GM23338 (cell line): ENCODE results near the gene AFF3. TPM values are rescaled to one million over a fixed set of nuclear protein-coding genes. Genes with fewer than 3 reads are reported as not detected.

ENCODE experiments used
- ATAC-seq: fragments of 200-7000 bp; cut with Tn5 transposase; 3 replicates; pipeline ENCODE4 v1.9.1; 2020
- DNase-seq: peaks from one replicate; pipeline ENCODE4 v3.0.0-alpha.2; 2015; ENCODE audit warnings: low spot score
- H2AFZ ChIP-seq: fragments of 200-600 bp; sonication (generic); 2 replicates; pipeline ENCODE4 v1.8.0; 2016; ENCODE audit warnings: antibody characterized with exemption, mild to moderate bottlenecking, moderate library complexity
- H3F3A ChIP-seq: fragments of 200-600 bp; sonication (generic); replicated peaks from 2 replicates; pipeline ENCODE4 v1.8.0; 2017; ENCODE audit warnings: antibody characterized with exemption, mixed run types, low read depth
- H3K27ac ChIP-seq: fragments of 200-600 bp; sonication (generic); 2 replicates; pipeline ENCODE4 v1.6.1; 2016; ENCODE audit warnings: low read depth
- H3K27me3 ChIP-seq: fragments of 200-600 bp; sonication (generic); 2 replicates; pipeline ENCODE4 v1.8.0; 2016; ENCODE audit warnings: mild to moderate bottlenecking, mixed run types, moderate library complexity; ENCODE audit not compliant: insufficient read depth
- H3K36me3 ChIP-seq: fragments of 200-600 bp; sonication (generic); 2 replicates; pipeline ENCODE4 v1.8.0; 2016; ENCODE audit warnings: mild to moderate bottlenecking; ENCODE audit not compliant: insufficient read depth
- H3K4me1 ChIP-seq: fragments of 200-600 bp; sonication (generic); 2 replicates; pipeline ENCODE4 v1.8.0; 2016; ENCODE audit warnings: mild to moderate bottlenecking, moderate library complexity; ENCODE audit not compliant: insufficient read depth
- H3K4me2 ChIP-seq: fragments of 200-600 bp; sonication (generic); 2 replicates; pipeline ENCODE4 v1.7.1; 2017; ENCODE audit warnings: mixed run types
- H3K4me3 ChIP-seq: fragments of 200-600 bp; sonication (generic); 2 replicates; pipeline ENCODE4 v1.6.1; 2016; ENCODE audit warnings: mixed run types
- H3K79me2 ChIP-seq: fragments of 200-600 bp; sonication (generic); replicated peaks from 2 replicates; pipeline ENCODE4 v1.8.0; 2017; ENCODE audit warnings: mild to moderate bottlenecking; ENCODE audit not compliant: insufficient read depth
- H3K9me2 ChIP-seq: fragments of 200-600 bp; sonication (generic); 2 replicates; pipeline ENCODE4 v1.8.0; 2017; ENCODE audit not compliant: insufficient read depth
- H4K20me1 ChIP-seq: fragments of 200-600 bp; sonication (generic); replicated peaks from 2 replicates; pipeline ENCODE4 v1.8.0; 2017; ENCODE audit warnings: mild to moderate bottlenecking; ENCODE audit not compliant: insufficient read depth
- H3K27ac Mint-ChIP-seq: 2 replicates; pipeline ENCODE4 v1.8.0; 2020; ENCODE audit warnings: inconsistent platforms, mild to moderate bottlenecking, moderate library complexity, mixed read lengths
- H3K27me3 Mint-ChIP-seq: 3 replicates; pipeline ENCODE4 v1.8.0; 2022; ENCODE audit warnings: low read depth, mild to moderate bottlenecking, moderate library complexity, mixed read lengths, inconsistent platforms; ENCODE audit not compliant: insufficient read depth, poor library complexity
- H3K36me3 Mint-ChIP-seq: 3 replicates; pipeline ENCODE4 v1.8.0; 2021; ENCODE audit warnings: low read depth, mild to moderate bottlenecking, inconsistent platforms, moderate library complexity, mixed read lengths
- H3K4me1 Mint-ChIP-seq: 3 replicates; pipeline ENCODE4 v1.8.0; 2020; ENCODE audit warnings: mild to moderate bottlenecking, inconsistent platforms, mixed read lengths
- H3K4me3 Mint-ChIP-seq: 3 replicates; pipeline ENCODE4 v1.8.0; 2021; ENCODE audit warnings: moderate library complexity, mild to moderate bottlenecking, inconsistent platforms, mixed read lengths
- H3K9me3 Mint-ChIP-seq: 3 replicates; pipeline ENCODE4 v1.8.0; 2020; ENCODE audit warnings: moderate library complexity, mild to moderate bottlenecking, inconsistent platforms, mixed read lengths
- CTCF ChIP-seq, 2 experiments: fragments of 200-600 bp in 1 of 2; sonication (generic) in 1 of 2; conservative IDR thresholded peaks; 2 replicates each; pipeline versions ENCODE4 v1.5.1 to v1.6.1; 2016 to 2017; ENCODE audit warnings: antibody characterized with exemption in 2 of 2, low read depth in 2 of 2, mild to moderate bottlenecking in 2 of 2, moderate library complexity in 1 of 2
- EZH2phosphoT487 ChIP-seq: fragments of 200-600 bp; sonication (generic); IDR thresholded peaks from one replicate; pipeline ENCODE4 v1.8.1; 2018; ENCODE audit warnings: antibody characterized with exemption; ENCODE audit not compliant: unreplicated experiment
- JUNB ChIP-seq: IDR thresholded peaks from one replicate; pipeline ENCODE4 v1.6.1; 2016; ENCODE audit warnings: antibody characterized with exemption; ENCODE audit not compliant: unreplicated experiment
- NANOG ChIP-seq: IDR thresholded peaks from 2 replicates; pipeline ENCODE4 v1.6.1; 2016; ENCODE audit warnings: antibody characterized with exemption, borderline replicate concordance
- POLR2AphosphoS5 ChIP-seq: IDR thresholded peaks from 2 replicates; pipeline ENCODE4 v1.6.1; 2016; ENCODE audit warnings: antibody characterized with exemption, low read depth
- REST ChIP-seq: IDR thresholded peaks from one replicate; pipeline ENCODE4 v1.6.1; 2018; ENCODE audit warnings: antibody characterized with exemption; ENCODE audit not compliant: unreplicated experiment
- STAT1 ChIP-seq: IDR thresholded peaks from one replicate; pipeline ENCODE4 v1.6.1; 2016; ENCODE audit warnings: antibody characterized with exemption; ENCODE audit not compliant: unreplicated experiment
- ZNF114 ChIP-seq: fragments of 250-450 bp; sonication (Bioruptor Pico); IDR thresholded peaks from 2 replicates; pipeline ENCODE4 v1.5.0; 2020; ENCODE audit warnings: mild to moderate bottlenecking, moderate library complexity
- ZNF331 ChIP-seq: fragments of 250-450 bp; sonication (Bioruptor Pico); IDR thresholded peaks from 2 replicates; pipeline ENCODE4 v1.5.0; 2020; ENCODE audit warnings: low read depth, mild to moderate bottlenecking, moderate library complexity
- ZNF462 ChIP-seq: fragments of 250-450 bp; sonication (Bioruptor Pico); IDR thresholded peaks from 2 replicates; pipeline ENCODE4 v1.5.0; 2020; ENCODE audit warnings: mild to moderate bottlenecking, moderate library complexity
- polyA plus RNA-seq: library from polyadenylated mRNA; unstranded; fragments of >200 nt; fragmentation: Nextera tagmentation; extraction: Ambion mirVana; gene quantifications from 2 replicates; pipeline ENCODE4 v1.2.1, GENCODE V29; 2016
- total RNA-seq: library from RNA; depleted of rRNA; stranded (reverse); fragments of >200 nt; shearing (Covaris generic); gene quantifications from 2 replicates; pipeline ENCODE4 v1.2.3, GENCODE V29; 2014

AFF3 gene
- total and polyA plus RNA-seq, 2 experiments from 2014 or later, result 0.73 to 1.4 TPM

GRCh38 chr2:99879481-99879880 is 262.9 kb downstream of the AFF3 start (continued):
- TF ChIP-seq CTCF (conservative IDR thresholded peaks at IDR 0.05; ENCODE audit: low read depth in 2 of 2), result no peak

DNA sequence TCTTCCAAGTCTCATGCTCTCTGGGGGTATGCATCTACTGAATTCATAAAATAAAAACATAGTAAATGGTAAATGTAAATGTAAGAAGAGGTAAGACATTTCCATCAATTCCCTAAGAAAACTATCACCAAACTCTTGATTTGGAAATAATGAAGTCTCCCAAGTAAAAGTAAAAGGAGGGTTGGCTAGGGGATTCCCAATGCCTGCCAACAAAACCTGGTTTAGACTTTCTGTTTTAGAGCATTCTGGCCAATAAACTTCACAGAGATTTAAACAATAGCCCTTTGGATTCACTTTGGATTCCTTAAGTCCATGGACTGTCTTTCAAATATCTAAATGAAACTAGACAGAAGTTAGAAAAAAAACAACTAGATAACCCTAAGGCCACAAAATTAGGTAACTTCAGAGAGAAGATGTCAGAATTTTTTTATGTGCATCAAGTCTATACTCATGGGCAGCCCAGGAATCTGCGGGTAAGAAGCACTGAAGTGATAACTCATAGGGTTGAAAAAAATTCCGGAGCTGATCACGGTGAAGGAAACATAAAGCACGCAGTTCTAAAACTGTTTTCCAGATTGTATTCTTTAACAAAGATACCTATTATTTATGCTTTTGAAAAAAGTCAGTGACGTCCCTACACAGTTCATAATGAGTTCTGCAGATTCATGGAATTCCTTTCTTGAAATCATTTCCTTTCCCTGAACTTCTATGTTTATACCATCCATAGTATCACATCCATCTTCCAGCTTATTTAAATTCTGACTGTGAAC is 263.6 kb downstream of the AFF3 start:
- Histone ChIP-seq H3K27ac (no peak overlapping the region), H3K4me3 (no peak overlapping the region), H3K79me2 (no peaks in the 10 kb centered on the region), H3K4me1 (peaks cover 9% of the 10 kb centered on the region; the same call in 1 of the 2 replicates), H3K36me3 (no peaks in the 10 kb centered on the region), H3K27me3 (no peaks in the 10 kb centered on the region), H3K9me2 (peaks cover 5% of the 10 kb centered on the region; the same call in 1 of the 2 replicates), H4K20me1 (no peaks in the 10 kb centered on the region), H3F3A (no peaks in the 10 kb centered on the region), H3K4me2 (no peak overlapping the region), H2AFZ (no peak overlapping the region)
- Mint-ChIP-seq H3K27me3 (no peaks in the 10 kb centered on the region), H3K4me1 (peaks cover 12% of the 10 kb centered on the region; the same call in 2 of the 3 replicates), H3K36me3 (no peaks in the 10 kb centered on the region), H3K4me3 (no peak overlapping the region), H3K9me3 (no peaks in the 10 kb centered on the region), H3K27ac (no peak overlapping the region)
- ATAC-seq, result no peak
- DNase-seq, result no peak
- TF ChIP-seq NANOG (no peak), ZNF331 (no peak), EZH2phosphoT487 (no peak), STAT1 (no peak), ZNF462 (CRISPR knock-in tag) (no peak), CTCF (conservative IDR thresholded peaks at IDR 0.05; ENCODE audit: low read depth in 2 of 2) (no peak), ZNF114 (CRISPR knock-in tag) (no peak), JUNB (no peak), REST (no peak), POLR2AphosphoS5 (no peak)
